ENCODE results near the gene FOXO3. TPM values are rescaled to one million over a fixed set of nuclear protein-coding genes. Genes with fewer than 3 reads are reported as not detected.

The FOXO3 gene
- total RNA-seq, 1 experiment from 2014 or later: 22.1 TPM

- Histone ChIP-seq H3K23me2 (ENCODE audit: insufficient read length, low read depth, low read length, poor library complexity, severe bottlenecking) (no peaks in the 10 kb centered on the region), H2BK5ac (ENCODE audit: insufficient read length, low read length) (no peak overlapping the region), H3K56ac (ENCODE audit: insufficient read length, low read depth, low read length) (no peak overlapping the region), H3K4me2 (ENCODE audit: insufficient read depth, insufficient read length, low read length) (no peak overlapping the region), H4K20me1 (ENCODE audit: control insufficient read depth, insufficient read depth, insufficient read length) (no peaks in the 10 kb centered on the region), H2AFZ (ENCODE audit: low read length) (no peak overlapping the region), H3T11ph (ENCODE audit: low read length) (no peak overlapping the region), H3K79me2 (ENCODE audit: insufficient read depth, low read length) (no peaks in the 10 kb centered on the region), H2BK15ac (ENCODE audit: low read depth, low read length) (no peak overlapping the region), H4K91ac (ENCODE audit: insufficient read length, low read depth, low read length) (no peak overlapping the region), H3K9ac (ENCODE audit: extremely low read depth, insufficient read length, low read length) (no peak overlapping the region), H3K79me1 (ENCODE audit: insufficient read depth, low read depth, low read length, poor library complexity, severe bottlenecking) (no peaks in the 10 kb centered on the region), H3K9me3 (ENCODE audit: control insufficient read depth, low read depth, low read length) (no peaks in the 10 kb centered on the region), H3K14ac (ENCODE audit: insufficient read depth, low read length) (no peak overlapping the region), H2AK5ac (ENCODE audit: insufficient read length, low read length) (no peak overlapping the region), H3K27me3 (ENCODE audit: insufficient read depth, low read length) (no peaks in the 10 kb centered on the region), H3K23ac (ENCODE audit: insufficient read length, low read depth, low read length) (no peak overlapping the region), H3K4me1 (ENCODE audit: insufficient read depth, low read length) (no peaks in the 10 kb centered on the region), H4K5ac (ENCODE audit: insufficient read length, low read depth, low read length) (no peak overlapping the region), H2BK120ac (ENCODE audit: low read depth, low read length, poor library complexity, severe bottlenecking) (no peak overlapping the region), H3K4ac (ENCODE audit: low read depth, low read length) (no peak overlapping the region), H3K27ac (ENCODE audit: insufficient read length, low read depth, low read length) (no peak overlapping the region), H2BK12ac (ENCODE audit: insufficient read length, low read depth, low read length) (no peak overlapping the region), H2BK20ac (ENCODE audit: low read depth, low read length, poor library complexity, severe bottlenecking) (no peak overlapping the region), H4K8ac (replicated peaks; ENCODE audit: insufficient read length, low read depth, low read length) (no peak overlapping the region), H3K18ac (ENCODE audit: insufficient read length, low read depth, low read length) (no peak overlapping the region)
- no peak for TF ChIP-seq CTCF (conservative IDR thresholded peaks at IDR 0.05)
- H3K9me3 Mint-ChIP-seq: no peaks in the 10 kb centered on the region
- no peaks in the 10 kb centered on the region for H3K27me3 Mint-ChIP-seq (ENCODE audit: low read depth)
- no peak overlapping the region for H3K4me3 Mint-ChIP-seq
- no peaks in the 10 kb centered on the region for H3K36me3 Mint-ChIP-seq (ENCODE audit: insufficient read depth in 1 of 3, low read depth in 3 of 3)
- no peak for DNase-seq
- no peak overlapping the region for H3K27ac Mint-ChIP-seq
- peaks cover 8 to 19% of the 10 kb centered on the region in 2 experiments for H3K4me1 Mint-ChIP-seq
- WGBS (ENCODE audit: extremely low coverage, insufficient read length, low lambda C conversion rate): 100% methylated on average over 1 of the region's 5 CpGs
These were observed 43.4 kb downstream of the FOXO3 start for GRCh38 chr6:108604156-108604555.
